22Rv1 (cell line): ENCODE data around the gene ZNF674.
"Not testable (repeated sequence)": the region's sequence is repeated elsewhere in the genome, so short reads cannot be mapped to it uniquely, and the experiment has no call there.

Experiments
- H3K27ac ChIP-seq: fragments of 450-650 bp; 2 replicates; pipeline ENCODE4 v1.5.1; 2017
- ZFX ChIP-seq: fragments of 450-650 bp; IDR thresholded peaks from 2 replicates; pipeline ENCODE4 v1.6.1; 2017; ENCODE audit warnings: antibody characterized with exemption, borderline replicate concordance
- TF ChIP-seq, protein P1 (sequence below): fragments of 450-650 bp; IDR thresholded peaks from 2 replicates; pipeline ENCODE4 v1.5.1; 2017; ENCODE audit warnings: mild to moderate bottlenecking

ZNF674 gene

DNA sequence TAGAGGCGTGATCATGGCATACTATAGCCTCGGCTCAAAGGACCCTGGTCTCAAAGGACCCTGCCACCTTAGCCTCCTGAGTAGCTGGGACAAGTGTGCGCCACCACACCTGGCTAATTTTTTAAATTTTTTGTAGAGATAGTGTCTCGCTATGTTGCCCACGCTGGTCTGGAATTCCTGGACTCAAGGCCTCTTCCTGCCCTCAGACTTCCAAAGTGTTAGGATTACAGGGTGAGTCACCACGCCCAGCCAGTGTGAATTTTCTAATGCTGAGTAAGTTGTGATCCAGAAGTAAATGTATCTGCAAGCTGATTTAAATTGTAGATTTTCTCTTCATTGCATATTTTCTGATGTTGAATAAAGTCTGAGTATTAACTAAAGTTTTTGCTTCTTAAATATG, 2.6 kb upstream of the ZNF674 start:
- TF ChIP-seq, protein P1, sequence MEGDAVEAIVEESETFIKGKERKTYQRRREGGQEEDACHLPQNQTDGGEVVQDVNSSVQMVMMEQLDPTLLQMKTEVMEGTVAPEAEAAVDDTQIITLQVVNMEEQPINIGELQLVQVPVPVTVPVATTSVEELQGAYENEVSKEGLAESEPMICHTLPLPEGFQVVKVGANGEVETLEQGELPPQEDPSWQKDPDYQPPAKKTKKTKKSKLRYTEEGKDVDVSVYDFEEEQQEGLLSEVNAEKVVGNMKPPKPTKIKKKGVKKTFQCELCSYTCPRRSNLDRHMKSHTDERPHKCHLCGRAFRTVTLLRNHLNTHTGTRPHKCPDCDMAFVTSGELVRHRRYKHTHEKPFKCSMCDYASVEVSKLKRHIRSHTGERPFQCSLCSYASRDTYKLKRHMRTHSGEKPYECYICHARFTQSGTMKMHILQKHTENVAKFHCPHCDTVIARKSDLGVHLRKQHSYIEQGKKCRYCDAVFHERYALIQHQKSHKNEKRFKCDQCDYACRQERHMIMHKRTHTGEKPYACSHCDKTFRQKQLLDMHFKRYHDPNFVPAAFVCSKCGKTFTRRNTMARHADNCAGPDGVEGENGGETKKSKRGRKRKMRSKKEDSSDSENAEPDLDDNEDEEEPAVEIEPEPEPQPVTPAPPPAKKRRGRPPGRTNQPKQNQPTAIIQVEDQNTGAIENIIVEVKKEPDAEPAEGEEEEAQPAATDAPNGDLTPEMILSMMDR = no peak
- TF ChIP-seq ZFX = no peak
- H3K27ac ChIP-seq = no peak overlapping the region

DNA sequence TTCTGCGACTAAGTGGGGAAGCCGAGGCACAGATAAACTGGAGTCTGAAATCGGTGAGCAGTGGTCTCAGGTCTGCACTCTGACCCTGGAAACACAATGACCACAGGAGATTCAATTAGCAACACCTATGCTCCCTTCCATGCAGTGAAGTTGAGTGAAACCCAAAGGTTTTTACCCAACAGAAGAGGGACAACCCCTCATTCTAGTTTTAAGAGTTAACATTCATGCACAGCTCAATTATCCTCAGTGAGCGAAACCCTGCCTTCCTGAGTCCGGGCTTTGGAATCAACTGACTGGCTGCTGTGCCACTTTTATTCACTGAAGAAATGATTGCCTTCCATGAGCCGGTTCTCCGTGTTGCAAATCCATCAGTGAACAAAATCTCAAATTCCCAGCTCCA, 694 bp downstream of the ZNF674 start:
- H3K27ac ChIP-seq = 0 out of 2 replicates have a peak overlapping the region, but pooled peaks have one; percentile 52

DNA sequence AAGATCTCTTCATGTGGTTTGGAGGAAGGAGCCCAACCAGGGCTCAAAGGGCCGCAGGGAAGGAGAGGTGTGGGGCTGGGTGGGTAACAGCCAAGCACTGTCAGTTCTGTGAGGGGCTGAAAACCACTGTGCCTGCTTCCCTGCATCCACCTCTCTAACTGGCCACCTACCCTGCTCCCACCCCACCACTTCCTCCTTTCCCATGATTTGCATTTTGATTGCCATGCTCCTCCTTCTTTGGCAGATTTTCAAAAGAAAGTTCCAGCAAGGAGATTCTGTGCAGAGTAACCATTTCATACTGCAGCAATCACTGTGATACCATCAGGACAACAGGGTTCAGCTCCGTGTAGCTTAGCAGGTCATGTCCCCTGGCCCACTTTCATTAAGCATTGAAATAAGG, 1.8 kb downstream of the ZNF674 start:
- no peak overlapping the region for H3K27ac ChIP-seq
- no peak for TF ChIP-seq ZFX
- TF ChIP-seq, protein P1 = no peak

DNA sequence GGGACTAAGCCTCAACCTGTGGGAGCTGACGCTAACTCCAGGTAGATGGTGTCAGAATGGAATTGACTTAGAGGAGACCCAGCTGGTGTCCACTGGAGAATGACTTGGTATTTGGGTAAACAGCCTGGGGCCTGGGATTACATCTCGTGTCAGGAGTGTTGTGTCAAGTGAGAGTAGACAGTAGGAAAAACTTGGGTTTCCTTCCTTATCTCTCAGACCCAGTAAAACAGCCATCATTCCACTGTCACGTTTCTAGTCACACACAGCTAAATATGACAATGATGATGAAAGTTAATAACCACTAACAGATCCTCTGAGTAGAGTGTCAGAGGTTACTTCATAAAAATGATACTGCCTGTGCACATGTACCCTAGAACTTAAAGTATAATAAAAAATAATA, 13.8 kb downstream of the ZNF674 start:
- TF ChIP-seq, protein P1 = no peak
- TF ChIP-seq ZFX = no peak
- no peak overlapping the region for H3K27ac ChIP-seq

DNA sequence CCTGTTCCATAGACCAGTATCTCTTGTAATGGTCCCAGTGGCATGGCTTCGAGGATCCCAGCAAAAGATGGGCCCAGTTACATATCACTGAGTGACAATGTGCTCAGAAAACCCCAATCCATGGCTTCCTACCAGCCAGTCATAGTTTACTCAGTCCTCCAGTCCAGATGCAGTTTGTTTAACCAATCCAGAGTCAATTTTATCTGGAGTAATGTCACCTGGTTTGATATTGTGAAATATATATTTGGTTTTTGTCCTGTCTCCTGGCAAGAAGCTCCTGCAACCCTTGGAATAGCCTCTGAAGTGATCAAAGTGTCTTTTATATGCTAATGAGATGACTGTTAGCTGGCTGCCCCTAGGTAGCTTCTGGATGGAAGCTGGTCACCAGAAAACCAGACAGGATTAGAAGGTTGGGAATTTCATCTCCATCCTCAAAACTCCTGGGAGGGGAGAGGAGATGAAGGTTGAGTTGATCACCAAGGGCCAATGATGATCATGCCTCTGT, 14.8 kb downstream of the ZNF674 start:
- H3K27ac ChIP-seq = not testable (repeated sequence)

DNA sequence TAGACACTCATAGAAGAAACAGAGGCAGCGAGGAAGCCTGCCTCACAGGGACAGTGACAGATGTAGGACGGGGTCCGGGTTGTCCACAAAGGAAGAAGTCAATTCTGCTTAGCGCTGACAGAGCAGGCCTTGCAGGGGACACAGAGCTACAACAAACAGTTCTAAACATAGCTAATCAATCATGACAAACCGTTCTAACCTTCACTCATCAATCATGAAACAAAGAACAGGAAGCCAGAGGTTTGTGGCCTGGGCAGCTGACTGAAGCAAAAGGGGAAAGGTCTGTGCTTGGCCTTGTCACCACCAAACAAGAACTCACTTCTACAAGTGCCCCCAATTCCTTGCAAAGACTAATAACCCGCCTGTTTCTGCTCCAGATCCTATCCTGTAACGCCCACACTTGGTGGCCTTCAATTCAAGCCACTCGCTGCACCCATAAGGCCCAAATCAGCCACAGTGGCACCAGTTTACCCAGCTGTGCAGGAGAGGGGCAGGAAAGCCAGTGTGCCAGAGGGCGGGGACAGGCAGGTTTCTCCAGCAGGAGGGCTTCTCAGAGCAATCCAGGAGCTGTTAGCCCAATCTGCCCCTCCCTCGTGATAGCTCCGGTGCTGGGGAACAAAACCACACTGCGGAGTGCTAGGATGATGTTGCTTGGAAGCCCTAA, 15.3 kb downstream of the ZNF674 start:
- H3K27ac ChIP-seq = not testable (repeated sequence)

DNA sequence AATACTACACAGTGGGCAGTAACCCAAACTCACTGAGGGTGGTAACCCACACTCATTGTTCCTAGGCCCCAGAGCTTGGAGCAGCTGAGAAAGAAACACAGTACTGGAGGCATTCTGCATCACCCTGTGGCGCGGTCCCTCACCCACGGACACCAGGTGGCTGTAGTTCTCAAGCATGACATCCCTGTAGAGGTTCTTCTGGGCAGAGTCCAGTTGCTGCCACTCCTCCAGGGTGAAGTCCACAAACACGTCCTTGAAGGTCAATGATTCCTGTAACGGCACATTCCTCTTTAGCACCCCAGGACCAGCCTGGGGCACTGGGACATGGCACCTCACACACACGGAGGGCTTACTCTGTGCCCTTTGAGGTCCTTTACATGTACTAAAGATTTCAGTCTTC, 16.6 kb downstream of the ZNF674 start:
- H3K27ac ChIP-seq = not testable (repeated sequence)

DNA sequence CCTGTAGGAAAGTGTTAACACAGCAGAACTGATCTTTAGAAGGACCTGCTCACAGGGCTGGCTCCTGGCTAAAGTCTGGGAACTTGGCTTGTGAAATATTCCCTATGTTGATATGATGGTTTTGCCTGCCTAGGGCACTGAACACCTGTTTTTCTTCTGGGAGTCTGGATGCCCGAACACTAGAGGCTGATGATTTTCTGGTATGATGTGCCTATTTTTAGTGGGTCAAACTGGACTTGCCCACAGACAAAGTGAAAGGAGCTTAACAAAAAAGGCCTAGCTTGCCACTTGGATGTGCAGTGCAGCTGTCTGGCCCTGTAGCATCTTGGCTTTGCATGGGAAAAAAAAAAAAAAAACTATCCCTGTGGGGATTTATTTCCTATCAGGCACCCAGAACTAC, 39.1 kb downstream of the ZNF674 start:
- TF ChIP-seq, protein P1 = no peak
- no peak for TF ChIP-seq ZFX
- no peak overlapping the region for H3K27ac ChIP-seq

DNA sequence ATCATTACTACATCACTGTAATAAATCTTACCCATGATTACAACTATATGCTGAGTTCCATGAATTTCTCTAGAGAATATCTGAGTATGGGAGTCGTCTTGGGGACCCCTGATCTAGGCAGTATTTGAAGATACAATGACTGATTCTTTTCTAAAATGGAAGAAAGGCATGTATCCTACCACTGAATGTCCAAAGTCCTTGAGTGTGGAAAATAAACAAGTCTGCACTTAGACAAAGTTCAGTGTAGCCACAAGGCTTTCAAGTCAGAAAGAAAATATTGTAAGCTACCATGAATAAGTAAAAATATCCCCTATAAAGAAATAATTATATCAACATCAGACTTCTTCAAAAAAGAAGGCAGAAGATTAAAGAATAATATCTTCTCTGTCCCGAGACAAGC, 42.4 kb downstream of the ZNF674 start:
- no peak overlapping the region for H3K27ac ChIP-seq
- no peak for TF ChIP-seq ZFX
- TF ChIP-seq, protein P1 = no peak

DNA sequence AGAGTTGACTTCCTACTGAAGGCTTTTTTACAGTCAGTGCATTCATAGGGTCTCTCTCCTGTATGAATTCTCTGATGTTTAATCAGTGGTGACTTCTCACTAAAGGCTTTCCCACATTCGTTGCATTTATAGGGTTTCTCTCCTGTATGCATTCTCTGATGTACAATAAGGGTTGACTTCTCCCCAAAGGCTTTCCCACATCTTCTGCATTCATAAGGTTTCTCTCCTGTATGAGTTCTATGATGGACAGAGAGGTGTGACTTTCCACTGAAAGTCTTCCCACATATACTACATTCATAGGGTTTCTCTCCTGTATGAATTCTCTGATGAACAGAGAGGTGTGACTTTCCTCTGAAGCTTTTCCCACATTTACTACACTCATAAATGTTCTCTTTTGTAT, 45.2 kb downstream of the ZNF674 start:
- H3K27ac ChIP-seq = no peak overlapping the region
- TF ChIP-seq, protein P1 = no peak
- TF ChIP-seq ZFX = no peak
